HUES64 (cell line): ENCODE measurements around the gene TBC1D22B.
"Not testable (repeated sequence)": the region's sequence is repeated elsewhere in the genome, so short reads cannot be mapped to it uniquely, and the experiment has no call there.

Experiments used
- H3K27ac ChIP-seq: 2 replicates; pipeline ENCODE4 v1.7.0; 2013; ENCODE audit warnings: low read depth, low read length, inconsistent platforms
- H3K27me3 ChIP-seq: 2 replicates; pipeline ENCODE4 v1.6.1; 2013; ENCODE audit warnings: mild to moderate bottlenecking, low read length; ENCODE audit not compliant: insufficient read depth
- H3K36me3 ChIP-seq: 2 replicates; pipeline ENCODE4 v1.6.1; 2013; ENCODE audit warnings: mild to moderate bottlenecking, low read length; ENCODE audit not compliant: insufficient read depth
- H3K4me1 ChIP-seq: 2 replicates; pipeline ENCODE4 v1.6.1; 2013; ENCODE audit warnings: mild to moderate bottlenecking, low read length, moderate library complexity; ENCODE audit not compliant: insufficient read depth
- H3K4me3 ChIP-seq: 2 replicates; pipeline ENCODE4 v1.5.1; 2013; ENCODE audit warnings: mild to moderate bottlenecking, low read length, moderate library complexity
- H3K9ac ChIP-seq: 2 replicates; pipeline ENCODE4 v1.6.1; 2013; ENCODE audit warnings: mild to moderate bottlenecking, low read depth, low read length
- H3K9me3 ChIP-seq: 2 replicates; pipeline ENCODE4 v1.6.1; 2013; ENCODE audit warnings: low read depth, low read length; ENCODE audit not compliant: insufficient read depth
- WGBS: fragments of 150-250, 120-280 bp; methylation state at CpG from one replicate; pipeline ENCODE4 v1.1.7; 2013; ENCODE audit warnings: missing lambda C conversion rate; 5-methylcytosine and 5-hydroxymethylcytosine counted together

The TBC1D22B gene

DNA sequence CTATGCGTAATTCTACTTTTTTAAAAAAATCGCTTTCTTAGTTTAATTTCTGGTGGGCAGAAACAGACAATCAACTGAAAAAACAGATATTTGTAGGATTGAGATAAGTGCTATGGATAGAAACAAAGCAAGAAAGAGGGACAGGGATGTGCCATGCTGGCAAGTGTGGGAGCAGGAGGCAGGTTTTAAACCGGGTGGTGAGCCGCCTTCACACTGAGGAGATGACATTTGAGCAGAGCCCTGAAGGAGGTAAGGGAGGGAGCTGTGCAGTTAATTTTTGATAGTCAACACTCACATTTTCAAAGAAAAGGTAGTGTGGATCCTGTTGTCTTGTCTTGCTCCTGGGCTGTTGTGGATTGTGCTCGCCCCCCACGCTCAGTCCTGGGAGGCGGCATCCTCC, 47.2 kb downstream of the TBC1D22B start:
- no peaks in the 10 kb centered on the region for H3K4me1 ChIP-seq
- H3K27me3 ChIP-seq, result no peaks in the 10 kb centered on the region
- WGBS, result 95% methylated on average over 7 of the region's 7 CpGs
- no peak overlapping the region for H3K27ac ChIP-seq
- no peak overlapping the region for H3K9ac ChIP-seq
- peaks cover 33% of the 10 kb centered on the region for H3K36me3 ChIP-seq
- H3K9me3 ChIP-seq, result no peaks in the 10 kb centered on the region
- no peak overlapping the region for H3K4me3 ChIP-seq

DNA sequence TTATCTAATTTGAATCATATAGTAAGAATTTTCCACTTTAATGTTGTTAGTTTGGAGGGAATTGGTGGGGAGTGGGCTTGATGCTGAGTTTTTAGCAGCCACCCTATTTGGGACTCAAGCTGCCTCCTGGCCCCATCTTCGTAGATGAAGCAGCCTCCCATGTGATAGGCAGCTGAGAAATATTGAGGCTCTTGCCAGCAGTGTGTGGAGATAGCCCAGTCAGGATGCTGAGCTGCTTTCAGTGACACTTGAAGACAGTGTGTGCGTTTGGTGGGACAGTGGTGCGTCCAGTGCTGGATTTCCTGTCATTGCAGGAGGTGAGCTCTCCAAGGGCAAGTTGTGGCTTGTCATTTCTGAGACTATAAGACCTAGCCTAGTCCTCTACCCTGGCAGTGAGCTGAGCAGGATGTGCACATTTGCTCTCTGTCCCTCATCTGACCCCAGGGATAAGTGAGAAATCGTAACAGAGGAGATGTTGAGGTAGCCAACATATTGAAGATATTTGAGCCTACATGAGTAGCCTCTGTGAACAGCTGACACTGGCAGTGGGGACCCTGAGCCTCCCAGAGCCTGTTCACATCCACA, 48.4 kb downstream of the TBC1D22B start:
- H3K4me1 ChIP-seq, result no peaks in the 10 kb centered on the region
- no peak overlapping the region for H3K9ac ChIP-seq
- H3K36me3 ChIP-seq, result peaks cover 29% of the 10 kb centered on the region
- H3K27ac ChIP-seq, result no peak overlapping the region
- H3K4me3 ChIP-seq, result no peak overlapping the region
- 95% methylated on average over 4 of the region's 4 CpGs for WGBS
- H3K9me3 ChIP-seq, result no peaks in the 10 kb centered on the region
- no peaks in the 10 kb centered on the region for H3K27me3 ChIP-seq

DNA sequence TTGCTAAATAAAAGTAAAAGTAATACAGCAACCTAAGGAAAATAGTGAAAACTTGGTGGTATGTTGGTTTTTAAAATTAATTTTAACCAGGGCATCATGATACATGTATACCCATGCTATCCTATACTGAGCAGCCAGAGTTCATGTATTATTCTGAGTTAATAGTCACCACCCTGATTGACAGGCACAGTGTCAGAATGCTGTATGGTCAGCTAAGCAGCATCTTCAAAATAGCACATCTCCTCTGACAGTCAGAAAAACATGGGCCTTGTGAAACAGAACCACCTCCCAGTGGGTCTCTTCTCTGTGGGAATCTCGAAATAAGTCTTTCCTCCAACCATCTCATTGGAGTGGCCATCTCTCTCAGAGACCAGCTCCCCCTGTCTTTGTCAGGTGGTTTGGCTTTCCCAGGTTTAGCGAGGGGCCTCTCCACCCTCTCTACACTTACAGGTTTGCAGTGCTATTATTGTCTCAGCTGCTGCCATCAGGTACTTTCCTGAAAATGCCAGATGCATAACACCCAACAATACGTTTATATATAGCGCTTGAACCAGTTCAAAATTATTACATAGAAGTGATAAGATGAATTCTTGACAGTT, 49.2 kb downstream of the TBC1D22B start:
- Histone ChIP-seq H3K27ac (no peak overlapping the region), H3K27me3 (no peaks in the 10 kb centered on the region), H3K4me1 (no peaks in the 10 kb centered on the region), H3K4me3 (no peak overlapping the region), H3K9ac (no peak overlapping the region), H3K36me3 (peaks cover 29% of the 10 kb centered on the region), H3K9me3 (no peaks in the 10 kb centered on the region)
- 94% methylated on average over 3 of the region's 4 CpGs for WGBS

DNA sequence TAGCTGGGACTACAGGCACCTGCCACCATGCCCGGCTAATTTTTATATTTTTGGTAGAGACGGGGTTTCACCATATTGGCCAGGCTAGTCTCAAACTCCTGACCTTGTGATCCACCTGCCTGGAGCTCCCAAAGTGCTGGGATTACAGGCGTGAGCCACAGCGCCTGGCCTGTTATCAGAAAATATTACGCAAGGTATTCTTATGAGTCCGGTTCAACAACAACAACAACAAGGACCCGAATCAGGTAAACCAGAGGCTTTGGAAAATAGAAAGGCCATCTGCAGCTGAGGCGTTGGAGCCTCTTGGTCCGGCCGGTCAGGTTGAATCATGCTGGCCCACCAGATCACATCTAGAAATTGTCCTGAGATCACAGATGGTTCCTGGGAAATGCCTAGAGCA, 49.9 kb downstream of the TBC1D22B start:
- not testable (repeated sequence) for H3K4me3 ChIP-seq, H3K4me1 ChIP-seq, H3K9me3 ChIP-seq, H3K27ac ChIP-seq, H3K9ac ChIP-seq, H3K27me3 ChIP-seq
- WGBS, result 96% methylated on average over 10 of the region's 10 CpGs
- H3K36me3 ChIP-seq, result peaks cover 25% of the 10 kb centered on the region

DNA sequence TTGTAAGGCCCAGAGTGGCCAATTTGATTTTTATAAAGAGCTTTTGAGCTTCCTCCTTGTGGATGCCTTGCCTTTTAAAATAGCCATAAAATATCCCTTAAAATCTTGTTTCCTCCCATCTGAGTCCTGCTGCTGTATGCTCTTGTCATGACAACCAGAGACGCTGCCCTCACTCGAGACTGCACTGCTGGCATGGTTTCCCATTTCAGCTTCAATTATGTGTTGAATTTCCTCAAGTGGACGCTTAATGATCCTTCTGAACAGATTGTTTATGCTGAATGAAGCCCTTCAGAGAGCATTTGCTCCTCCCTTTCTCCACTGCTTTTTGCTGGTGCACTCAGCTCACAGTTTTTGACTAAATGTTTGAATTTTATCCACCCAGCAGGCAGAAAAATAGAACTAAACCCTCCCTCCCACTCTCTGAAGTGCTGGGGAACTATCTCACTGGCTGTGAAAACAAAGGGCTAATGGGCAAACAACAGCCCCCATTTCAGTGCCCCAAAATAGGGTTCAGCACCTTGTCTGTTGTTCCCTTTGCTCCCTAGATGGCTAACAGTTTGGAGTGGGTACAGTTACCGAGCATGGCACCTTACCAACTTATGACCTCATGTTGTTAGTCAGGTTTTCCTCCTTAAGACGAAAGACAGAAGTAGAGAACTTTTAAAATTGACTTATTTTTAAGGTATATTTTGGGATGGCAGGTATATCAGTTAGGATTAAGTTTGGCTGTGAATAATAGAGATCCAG, 50.7 kb downstream of the TBC1D22B start:
- H3K4me1 ChIP-seq, result no peaks in the 10 kb centered on the region
- H3K27me3 ChIP-seq, result no peaks in the 10 kb centered on the region
- WGBS, result 95% methylated on average over 5 of the region's 5 CpGs
- H3K4me3 ChIP-seq, result no peak overlapping the region
- no peaks in the 10 kb centered on the region for H3K9me3 ChIP-seq
- no peak overlapping the region for H3K27ac ChIP-seq
- no peak overlapping the region for H3K9ac ChIP-seq
- H3K36me3 ChIP-seq, result peaks cover 25% of the 10 kb centered on the region

DNA sequence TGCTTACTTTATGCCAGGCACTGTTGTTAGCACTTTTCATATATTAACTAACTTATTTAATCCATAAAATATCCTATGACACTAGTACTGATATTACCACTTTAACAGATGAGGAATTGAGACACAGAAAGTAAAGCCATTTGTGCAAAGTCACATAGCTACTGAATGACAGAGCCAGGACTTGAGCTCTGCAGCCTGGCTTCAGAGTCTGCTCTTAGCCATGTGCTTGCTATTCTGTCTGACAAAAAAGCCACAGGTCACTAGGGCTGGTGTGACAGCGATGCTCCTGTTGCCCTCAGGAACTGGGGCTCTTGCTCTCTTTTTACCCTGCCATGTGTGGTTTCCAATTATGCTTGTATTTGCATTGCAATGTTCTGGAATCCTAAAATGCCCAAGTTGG, 51.5 kb downstream of the TBC1D22B start:
- H3K27ac ChIP-seq, result no peak overlapping the region
- H3K4me3 ChIP-seq, result no peak overlapping the region
- no peaks in the 10 kb centered on the region for H3K4me1 ChIP-seq
- no peak overlapping the region for H3K9ac ChIP-seq
- no peaks in the 10 kb centered on the region for H3K9me3 ChIP-seq
- WGBS, result 92% methylated on average over 1 of the region's 1 CpG
- H3K27me3 ChIP-seq, result no peaks in the 10 kb centered on the region
- peaks cover 30% of the 10 kb centered on the region for H3K36me3 ChIP-seq

DNA sequence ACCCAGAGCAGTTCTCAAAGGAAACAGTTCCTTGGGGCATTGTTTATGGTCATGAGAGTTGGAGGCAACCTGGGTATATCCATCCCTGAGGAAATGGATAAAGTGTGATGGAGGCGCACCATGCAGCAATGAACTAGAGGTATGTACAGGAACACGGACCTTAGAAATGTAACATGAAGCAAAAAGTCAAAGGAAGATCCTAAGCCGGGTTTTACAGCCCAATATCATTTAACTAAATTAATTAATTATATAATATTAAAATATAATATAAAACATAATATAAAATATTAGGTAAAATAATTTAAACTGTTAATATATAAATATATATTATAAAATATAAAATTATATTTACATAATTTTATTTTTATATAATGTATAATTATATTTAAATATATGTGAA, 52.1 kb downstream of the TBC1D22B start:
- no peak overlapping the region for H3K4me3 ChIP-seq
- peaks cover 28% of the 10 kb centered on the region for H3K36me3 ChIP-seq
- no peaks in the 10 kb centered on the region for H3K4me1 ChIP-seq
- H3K9ac ChIP-seq, result no peak overlapping the region
- no peak overlapping the region for H3K27ac ChIP-seq
- H3K9me3 ChIP-seq, result no peaks in the 10 kb centered on the region
- 43% methylated on average over 2 of the region's 3 CpGs for WGBS
- no peaks in the 10 kb centered on the region for H3K27me3 ChIP-seq

DNA sequence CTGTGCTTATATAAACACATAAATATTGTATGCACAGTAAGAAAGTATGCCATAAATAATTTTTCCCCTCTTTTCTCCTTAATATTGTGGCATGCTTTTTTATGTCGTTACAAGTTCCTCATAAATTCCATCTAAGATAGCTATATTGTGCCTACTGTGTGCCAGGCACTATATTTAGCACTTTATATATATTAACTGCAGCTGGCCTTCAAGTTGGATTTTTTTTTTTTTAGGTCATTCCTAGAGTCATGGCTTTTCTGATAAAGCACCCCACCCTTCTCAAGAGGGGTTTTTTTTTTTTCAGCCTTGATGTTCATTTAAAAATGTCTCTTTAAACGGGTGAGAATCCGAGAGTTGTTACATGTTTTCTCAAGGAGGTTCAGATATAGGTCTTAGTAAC, 53.4 kb downstream of the TBC1D22B start:
- no peak overlapping the region for H3K27ac ChIP-seq
- H3K9me3 ChIP-seq, result no peaks in the 10 kb centered on the region
- H3K4me3 ChIP-seq, result no peak overlapping the region
- no peak overlapping the region for H3K9ac ChIP-seq
- peaks cover 36% of the 10 kb centered on the region for H3K36me3 ChIP-seq
- H3K4me1 ChIP-seq, result no peaks in the 10 kb centered on the region
- 93% methylated on average over 3 of the region's 3 CpGs for WGBS
- no peaks in the 10 kb centered on the region for H3K27me3 ChIP-seq

DNA sequence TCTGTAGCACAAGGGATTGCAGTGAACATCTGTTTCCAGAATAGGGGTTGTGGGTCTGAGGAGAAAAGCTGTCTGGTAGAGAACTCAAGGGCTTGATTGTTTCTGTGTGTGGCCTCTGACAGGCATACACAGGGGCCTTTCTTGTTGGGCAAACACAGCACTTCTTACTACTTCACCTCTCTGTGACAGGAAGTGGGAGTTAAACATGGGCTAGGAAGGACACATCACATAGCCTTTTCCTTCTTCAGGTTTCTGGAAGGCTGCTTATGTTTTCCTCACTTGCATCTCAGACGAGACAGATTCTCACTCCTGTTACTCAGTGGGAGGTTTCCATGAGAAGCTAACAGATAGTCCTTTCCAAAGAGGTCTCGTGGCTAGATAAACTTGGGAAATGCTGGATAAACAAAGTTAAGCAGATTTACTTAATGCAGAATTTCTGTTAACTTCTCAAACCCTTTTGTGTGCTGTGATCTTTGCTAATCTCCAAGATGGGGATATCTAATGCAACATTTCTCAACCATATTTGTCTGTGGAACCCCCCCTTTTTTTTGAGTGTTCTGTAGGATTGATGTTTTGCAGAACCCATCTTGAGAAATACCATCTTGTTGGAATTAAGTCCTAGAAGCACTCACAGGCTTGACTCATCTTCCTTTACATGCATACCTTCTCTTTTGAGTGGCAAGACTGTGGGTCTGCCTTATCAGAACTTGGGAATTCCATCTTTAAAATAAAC, 54.3 kb downstream of the TBC1D22B start:
- 89% methylated on average over 2 of the region's 2 CpGs for WGBS
- no peak overlapping the region for H3K9ac ChIP-seq
- H3K4me1 ChIP-seq, result no peaks in the 10 kb centered on the region
- H3K36me3 ChIP-seq, result peaks cover 42% of the 10 kb centered on the region
- H3K27ac ChIP-seq, result no peak overlapping the region
- no peaks in the 10 kb centered on the region for H3K27me3 ChIP-seq
- no peak overlapping the region for H3K4me3 ChIP-seq
- H3K9me3 ChIP-seq, result no peaks in the 10 kb centered on the region

DNA sequence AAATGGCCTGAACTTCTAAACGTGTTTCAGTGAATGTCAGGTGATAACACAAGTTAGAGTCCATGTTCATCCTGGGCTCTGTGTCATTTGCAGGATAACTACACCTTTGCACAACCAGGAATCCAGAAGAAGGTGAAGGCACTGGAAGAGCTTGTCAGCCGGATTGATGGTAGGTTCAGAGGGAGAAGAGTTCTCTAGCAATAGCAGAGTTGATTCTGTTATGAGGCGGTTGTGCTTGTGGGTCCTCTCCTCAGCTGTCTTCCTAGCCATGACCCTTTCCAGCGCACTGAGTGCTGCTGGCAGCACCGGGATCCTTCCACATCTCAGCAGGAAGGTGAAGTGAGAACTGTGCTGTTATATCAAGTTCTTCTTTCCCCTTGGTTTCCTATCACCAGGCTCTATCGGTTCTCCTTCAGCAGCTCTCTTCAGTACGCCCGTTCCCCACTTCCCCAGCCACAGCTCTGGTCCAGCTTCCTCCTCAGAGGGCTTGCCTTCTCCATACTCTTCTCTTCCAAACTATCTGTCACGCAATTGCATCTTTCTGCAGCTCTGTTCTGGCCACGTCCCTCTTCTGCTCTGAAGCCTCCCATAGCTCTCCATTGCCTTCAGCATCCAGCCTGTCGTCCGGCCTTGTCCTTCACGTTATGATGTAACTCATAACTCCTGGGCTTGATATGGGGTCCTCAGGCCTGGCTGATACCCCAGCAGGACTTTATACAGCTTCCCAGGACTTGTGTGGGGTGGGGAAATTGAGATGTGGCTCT, 56.3 kb downstream of the TBC1D22B start:
- H3K36me3 ChIP-seq, result peaks cover 62% of the 10 kb centered on the region

More for the DNA sequence above, 56.3 kb downstream of the TBC1D22B start:
- WGBS, result 94% methylated on average over 13 of the region's 13 CpGs
- Histone ChIP-seq H3K9me3 (no peaks in the 10 kb centered on the region), H3K9ac (no peak overlapping the region), H3K4me1 (no peaks in the 10 kb centered on the region), H3K27me3 (no peaks in the 10 kb centered on the region), H3K27ac (no peak overlapping the region), H3K4me3 (no peak overlapping the region)
